WI38 (cell line): Measurements from ENCODE around the gene CCDC88C.

Source experiments
- H3K4me3 ChIP-seq: 2 replicates; pipeline ENCODE4 v1.5.1; 2011; ENCODE audit warnings: low read depth, mild to moderate bottlenecking, control low read depth, low read length
- CTCF ChIP-seq: IDR thresholded peaks from 2 replicates; pipeline ENCODE4 v1.5.1; 2012; ENCODE audit warnings: low read depth, mild to moderate bottlenecking, control low read depth, low read length

The CCDC88C gene

DNA sequence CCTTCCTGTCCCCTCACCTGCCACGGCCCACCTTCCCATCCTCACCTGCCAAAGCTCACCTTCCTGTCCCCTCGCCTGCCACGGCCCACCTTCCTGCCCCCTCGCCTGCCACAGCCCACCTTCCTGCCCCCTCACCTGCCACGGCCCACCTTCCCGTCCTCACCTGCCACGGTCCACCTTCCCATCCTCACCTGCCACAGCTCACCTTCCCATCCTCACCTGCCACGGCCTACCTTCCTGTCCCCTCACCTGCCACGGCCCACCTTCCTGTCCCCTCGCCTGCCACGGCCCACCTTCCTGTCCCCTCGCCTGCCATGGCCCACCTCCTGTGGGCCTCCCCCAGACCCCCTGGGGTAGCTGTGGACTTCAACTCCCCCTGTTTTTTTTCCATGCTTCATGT, 124.3 kb downstream of the CCDC88C start:
- no peak for TF ChIP-seq CTCF

DNA sequence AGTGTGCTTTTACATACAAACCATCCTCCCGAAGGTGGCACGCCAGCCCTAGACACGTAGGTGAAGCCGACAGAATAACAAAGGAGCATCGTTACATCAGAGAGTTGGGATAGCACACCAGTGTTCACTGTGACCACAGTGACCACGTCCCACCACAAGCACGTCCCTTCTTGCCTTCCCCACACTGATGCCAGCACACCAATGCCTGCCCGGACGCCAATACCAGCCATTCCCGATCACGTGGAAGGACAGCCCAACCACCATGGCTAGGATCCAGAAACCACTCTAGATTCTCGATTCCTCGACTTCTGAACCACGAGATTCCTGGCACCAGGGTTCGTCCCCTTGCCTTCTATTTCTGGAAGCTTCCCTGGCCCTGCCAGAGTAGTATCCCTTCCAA, 125.1 kb downstream of the CCDC88C start:
- no peak overlapping the region for H3K4me3 ChIP-seq
- TF ChIP-seq CTCF, result no peak

More for the DNA sequence above, 124.3 kb downstream of the CCDC88C start:
- H3K4me3 ChIP-seq, result no peak overlapping the region

DNA sequence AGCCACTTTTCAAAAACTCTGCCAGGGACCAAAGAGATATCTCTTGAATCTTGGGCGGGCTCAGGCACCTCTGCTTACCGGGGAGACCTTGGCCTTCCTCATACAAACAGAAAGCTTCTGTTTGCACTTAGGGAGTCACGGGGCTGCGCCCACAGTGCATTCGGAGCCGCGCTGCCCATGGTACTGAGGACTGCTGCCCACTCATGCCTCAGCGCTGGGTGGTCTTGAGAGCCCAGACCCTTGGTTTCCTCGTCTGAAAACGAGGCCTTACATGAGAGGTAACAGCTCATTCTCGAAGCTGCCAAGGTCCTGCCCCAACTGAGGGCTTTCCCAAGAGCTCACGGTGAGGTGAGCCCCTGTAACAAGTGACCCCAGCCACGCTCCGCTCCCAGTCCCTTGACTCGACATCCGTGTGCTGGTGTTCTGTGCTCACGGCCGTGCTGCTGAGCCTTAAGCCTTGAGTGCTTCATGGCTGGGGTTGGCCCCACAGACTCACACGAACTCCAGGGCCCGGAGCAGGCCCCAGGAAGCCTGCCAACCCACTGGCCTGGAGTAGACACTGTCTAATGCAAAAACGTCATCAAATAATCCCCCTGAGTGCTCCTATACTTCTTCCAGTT, 125.7 kb downstream of the CCDC88C start:
- no peak overlapping the region for H3K4me3 ChIP-seq
- TF ChIP-seq CTCF, result no peak

DNA sequence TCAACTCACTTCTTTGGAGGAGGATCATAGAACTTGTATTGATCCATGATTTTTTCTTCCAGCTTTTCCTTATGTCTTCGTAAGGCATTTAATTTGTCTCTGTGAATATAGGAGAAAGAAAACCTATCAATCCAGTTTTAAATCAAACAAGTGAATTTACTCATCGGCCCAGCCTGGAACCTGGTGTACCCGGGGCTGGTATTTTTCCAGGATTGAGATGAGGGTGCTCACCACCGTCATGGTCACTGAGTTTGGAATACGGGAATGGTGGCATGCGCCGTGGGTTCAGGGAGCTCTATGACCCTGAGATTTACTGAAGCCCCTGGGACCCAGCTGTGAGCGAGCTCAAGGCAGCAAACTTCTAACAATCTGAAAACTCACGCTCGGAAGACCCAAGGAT, 126.6 kb downstream of the CCDC88C start:
- no peak for TF ChIP-seq CTCF
- H3K4me3 ChIP-seq, result no peak overlapping the region

DNA sequence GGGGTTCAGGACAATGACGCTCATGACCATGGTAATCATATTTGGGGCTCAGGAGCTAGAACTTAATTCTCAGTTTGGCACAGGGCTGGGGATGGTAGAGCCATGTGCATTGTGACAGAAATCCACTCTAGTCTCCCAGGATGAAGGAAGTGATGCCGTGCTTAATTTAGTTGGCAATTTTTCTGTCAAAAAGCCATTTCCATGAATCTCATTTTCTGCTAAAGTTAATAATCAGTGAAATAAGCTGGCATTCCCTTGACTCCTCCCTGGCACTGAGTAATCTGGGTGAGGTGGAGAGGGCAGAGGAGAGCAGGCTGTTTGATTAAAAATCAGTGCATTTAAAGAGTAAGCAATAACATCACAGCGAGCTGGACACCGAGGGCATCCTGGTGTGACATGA, 128.2 kb downstream of the CCDC88C start:
- TF ChIP-seq CTCF, result no peak
- H3K4me3 ChIP-seq, result no peak overlapping the region

DNA sequence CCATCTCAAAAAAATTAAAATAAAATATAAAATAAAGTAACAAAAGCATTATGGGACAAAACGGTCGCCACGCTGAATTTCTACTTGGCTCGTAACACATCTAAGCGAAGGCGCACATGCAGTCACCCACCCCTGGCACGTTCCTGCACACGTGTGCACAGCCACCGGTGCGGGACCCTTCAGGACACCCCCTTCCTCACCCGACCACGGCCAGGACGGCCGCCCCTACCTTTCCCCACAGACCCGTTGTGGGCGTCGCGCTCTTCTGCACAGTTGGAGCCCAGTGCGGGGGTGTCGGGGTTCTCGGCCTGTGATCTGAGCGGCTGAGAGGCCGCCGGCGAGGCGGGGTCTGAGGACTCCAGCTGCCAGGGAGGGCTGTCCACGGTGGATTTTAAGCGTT, 128.7 kb downstream of the CCDC88C start:
- no peak for TF ChIP-seq CTCF
- no peak overlapping the region for H3K4me3 ChIP-seq

DNA sequence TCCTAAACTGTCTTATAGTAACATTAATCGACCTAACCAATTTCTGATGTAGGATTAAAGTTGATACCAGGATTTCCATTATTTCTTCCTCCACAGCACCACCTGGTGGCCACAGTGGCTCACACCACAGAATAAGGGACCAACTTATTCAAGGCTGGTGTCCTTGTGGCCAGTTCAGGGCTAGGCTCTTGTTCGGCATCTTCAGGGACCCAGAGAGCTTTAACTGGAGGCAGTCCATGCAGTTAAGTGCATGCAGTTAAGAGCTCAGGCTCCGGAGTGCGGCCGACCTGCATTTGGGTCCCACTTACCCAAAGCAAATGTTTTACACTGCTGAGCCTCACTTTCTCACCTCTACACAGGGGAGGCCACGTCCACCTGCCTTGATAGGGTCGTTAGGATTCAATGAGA, 131.1 kb downstream of the CCDC88C start:
- H3K4me3 ChIP-seq, result no peak overlapping the region
- peak; percentile 71 for TF ChIP-seq CTCF
